ENCODE results near the gene HBA2. TPM values are rescaled to one million over a fixed set of nuclear protein-coding genes. Genes with fewer than 3 reads are reported as not detected.
"Not testable (repeated sequence)": the region's sequence is repeated elsewhere in the genome, so short reads cannot be mapped to it uniquely, and the experiment has no call there.

The HBA2 gene
- total RNA-seq, 1 donor from 2014 or later: not detected

- no peak for DNase-seq (ENCODE audit: low read depth)
Observed at GRCh38 chr16:191831-192230, 19.2 kb downstream of the HBA2 start.

- no peak for DNase-seq (ENCODE audit: low read depth)
Observed at GRCh38 chr16:192686-193085, 20.0 kb downstream of the HBA2 start.

GRCh38 chr16:193441-193840, 20.8 kb downstream of the HBA2 start:
- no peak for DNase-seq (ENCODE audit: low read depth)

GRCh38 chr16:194516-194915, 21.8 kb downstream of the HBA2 start:
- no peak for DNase-seq (ENCODE audit: low read depth)

GRCh38 chr16:200388-200787, 27.7 kb downstream of the HBA2 start:
- no peak for DNase-seq (ENCODE audit: low read depth)

GRCh38 chr16:203246-203645, 30.6 kb downstream of the HBA2 start:
- peak; percentile 12 for DNase-seq (ENCODE audit: low read depth)

GRCh38 chr16:204046-204445, 31.4 kb downstream of the HBA2 start:
- not testable (repeated sequence) for DNase-seq (ENCODE audit: low read depth)

- not testable (repeated sequence) for DNase-seq (ENCODE audit: low read depth)
Observed at GRCh38 chr16:209359-209758, 36.7 kb downstream of the HBA2 start.

GRCh38 chr16:211631-212180, 39.0 kb downstream of the HBA2 start:
- not testable (repeated sequence) for DNase-seq (ENCODE audit: low read depth)

GRCh38 chr16:212999-213398, 40.3 kb downstream of the HBA2 start:
- no peak for DNase-seq (ENCODE audit: low read depth)

GRCh38 chr16:220021-220420, 47.3 kb downstream of the HBA2 start:
- DNase-seq (ENCODE audit: low read depth): no peak

Other genes with a start within 250 kb of the HBA2 start
- gene POLR3K, start 119.3 kb upstream of the HBA2 start, total RNA-seq: 3.3 and 3.8 TPM in 2 replicates
- gene SNRNP25, start 119.0 kb upstream of the HBA2 start, total RNA-seq: 16.9 and 24.1 TPM in 2 replicates
- 92.1 and 103 TPM in 2 replicates for gene RHBDF1, start 100.2 kb upstream of the HBA2 start, total RNA-seq
- 162 and 168 TPM in 2 replicates for gene MPG, start 94.7 kb upstream of the HBA2 start, total RNA-seq
- 10.4 and 11.2 TPM in 2 replicates for gene NPRL3, start 34.2 kb upstream of the HBA2 start, total RNA-seq
- gene HBZ, start 20.2 kb upstream of the HBA2 start, total RNA-seq: not detected in 2 replicates
- not detected in 2 replicates for gene HBM, start 6.9 kb upstream of the HBA2 start, total RNA-seq
- 0.83 TPM in 1 of 2 replicates, not detected in the other for gene HBA1, start 3.8 kb downstream of the HBA2 start, total RNA-seq
- not detected in 2 replicates for gene HBQ1, start 7.6 kb downstream of the HBA2 start, total RNA-seq
- gene LUC7L, start 56.6 kb downstream of the HBA2 start, total RNA-seq: 105 and 106 TPM in 2 replicates
- gene FAM234A, start 61.9 kb downstream of the HBA2 start, total RNA-seq: 162 and 222 TPM in 2 replicates
- 2.3 and 4.0 TPM in 2 replicates for gene RGS11, start 103.1 kb downstream of the HBA2 start, total RNA-seq
- 0.48 TPM in 1 of 2 replicates, not detected in the other for gene ARHGDIG, start 107.7 kb downstream of the HBA2 start, total RNA-seq
- gene PDIA2, start 110.3 kb downstream of the HBA2 start, total RNA-seq: 0.31 and 0.78 TPM in 2 replicates
- gene AXIN1, start 179.8 kb downstream of the HBA2 start, total RNA-seq: 18.5 and 26.1 TPM in 2 replicates
- 103 and 112 TPM in 2 replicates for gene MRPL28, start 197.7 kb downstream of the HBA2 start, total RNA-seq
- 48.1 and 53.4 TPM in 2 replicates for gene PGAP6, start 209.1 kb downstream of the HBA2 start, total RNA-seq
- 50.3 and 59.1 TPM in 2 replicates for gene NME4, start 224.3 kb downstream of the HBA2 start, total RNA-seq
- gene DECR2, start 229.0 kb downstream of the HBA2 start, total RNA-seq: 27.1 and 28.6 TPM in 2 replicates

Data from myocyte (in vitro differentiated cells).